GM23338 (cell line): Measurements from ENCODE around the gene LRRC47.

Experiments
- CREB1 ChIP-seq: fragments of 250-450 bp; sonication (Bioruptor Pico); IDR thresholded peaks from 2 replicates; pipeline ENCODE4 v1.5.0; 2020; ENCODE audit warnings: low read depth, mild to moderate bottlenecking, moderate library complexity
- CTCF ChIP-seq, 2 experiments: fragments of 200-600 bp in 1 of 2; sonication (generic) in 1 of 2; conservative IDR thresholded peaks; 2 replicates each; pipeline versions ENCODE4 v1.5.1 to v1.6.1; 2016 to 2017; ENCODE audit warnings: antibody characterized with exemption in 2 of 2, low read depth in 2 of 2, mild to moderate bottlenecking in 2 of 2, moderate library complexity in 1 of 2
- EZH2phosphoT487 ChIP-seq: fragments of 200-600 bp; sonication (generic); IDR thresholded peaks from one replicate; pipeline ENCODE4 v1.8.1; 2018; ENCODE audit warnings: antibody characterized with exemption; ENCODE audit not compliant: unreplicated experiment
- JUNB ChIP-seq: IDR thresholded peaks from one replicate; pipeline ENCODE4 v1.6.1; 2016; ENCODE audit warnings: antibody characterized with exemption; ENCODE audit not compliant: unreplicated experiment
- POLR2AphosphoS5 ChIP-seq: IDR thresholded peaks from 2 replicates; pipeline ENCODE4 v1.6.1; 2016; ENCODE audit warnings: antibody characterized with exemption, low read depth
- ZNF462 ChIP-seq: fragments of 250-450 bp; sonication (Bioruptor Pico); IDR thresholded peaks from 2 replicates; pipeline ENCODE4 v1.5.0; 2020; ENCODE audit warnings: mild to moderate bottlenecking, moderate library complexity

GRCh38 chr1:3759164-3759563 lies 37.1 kb downstream of the LRRC47 start:
- TF ChIP-seq CTCF (conservative IDR thresholded peaks at IDR 0.05; ENCODE audit: low read depth in 2 of 2) (no peak), POLR2AphosphoS5 (no peak), ZNF462 (CRISPR knock-in tag) (no peak), EZH2phosphoT487 (no peak), CREB1 (no peak), JUNB (no peak)
